ENCODE data around the gene SNX11. TPM values are rescaled to one million over a fixed set of nuclear protein-coding genes. Genes with fewer than 3 reads are reported as not detected.

Gene SNX11
- total and polyA plus RNA-seq, 9 of the 15 experiments (the other 6 are each of a cell fraction or from before 2014, with no cell fraction given) = 12.4 to 24.0 (median 16.8) TPM

DNA sequence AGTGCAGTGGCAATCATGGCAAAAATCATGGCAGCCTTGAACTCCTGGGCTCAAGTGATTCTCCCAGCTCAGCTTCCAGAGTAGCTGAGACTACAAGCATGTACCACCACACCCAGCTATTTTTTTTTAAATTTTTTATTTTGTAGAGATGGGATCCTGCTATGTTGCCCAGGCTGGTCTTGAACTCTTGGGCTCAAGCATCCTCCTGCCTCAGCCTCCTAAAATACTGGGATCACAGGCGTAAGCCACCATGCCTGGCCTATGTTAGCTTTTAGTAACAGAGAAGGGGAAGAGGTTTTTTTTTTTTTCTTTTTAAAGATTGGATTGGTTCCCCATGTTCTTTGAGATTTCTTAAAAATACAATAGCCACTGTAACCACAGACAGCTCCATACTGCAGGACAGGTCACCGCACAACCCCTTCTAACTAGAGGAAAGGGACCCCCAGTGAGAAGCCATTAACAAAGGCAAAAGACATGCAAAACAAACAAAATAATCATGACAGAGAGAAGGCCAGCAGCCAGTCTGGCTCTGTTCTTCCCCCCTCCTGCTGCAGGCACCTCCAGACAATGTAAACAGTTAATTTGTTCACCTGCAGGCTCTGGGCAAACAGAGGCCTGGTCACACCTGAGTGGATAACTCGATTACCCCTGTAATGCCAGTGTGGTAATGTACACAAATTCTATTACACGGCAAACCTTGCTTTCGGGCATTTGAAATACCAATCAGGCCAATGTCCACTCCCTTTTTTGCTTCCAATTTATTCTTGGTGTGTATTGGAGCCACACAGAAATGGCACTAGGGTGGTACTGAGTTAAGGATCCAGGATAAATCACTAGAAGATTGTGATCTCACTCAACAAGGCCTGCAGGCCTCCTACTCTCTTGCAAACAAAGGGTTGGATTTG is 52.9 kb downstream of the SNX11 start (continued):
- TF ChIP-seq, protein P1, sequence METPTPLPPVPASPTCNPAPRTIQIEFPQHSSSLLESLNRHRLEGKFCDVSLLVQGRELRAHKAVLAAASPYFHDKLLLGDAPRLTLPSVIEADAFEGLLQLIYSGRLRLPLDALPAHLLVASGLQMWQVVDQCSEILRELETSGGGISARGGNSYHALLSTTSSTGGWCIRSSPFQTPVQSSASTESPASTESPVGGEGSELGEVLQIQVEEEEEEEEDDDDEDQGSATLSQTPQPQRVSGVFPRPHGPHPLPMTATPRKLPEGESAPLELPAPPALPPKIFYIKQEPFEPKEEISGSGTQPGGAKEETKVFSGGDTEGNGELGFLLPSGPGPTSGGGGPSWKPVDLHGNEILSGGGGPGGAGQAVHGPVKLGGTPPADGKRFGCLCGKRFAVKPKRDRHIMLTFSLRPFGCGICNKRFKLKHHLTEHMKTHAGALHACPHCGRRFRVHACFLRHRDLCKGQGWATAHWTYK (CRISPR knock-in tag; IDR thresholded peaks at IDR 0.05) = no peak
- no peak for TF ChIP-seq ZNF175 (CRISPR knock-in tag; IDR thresholded peaks at IDR 0.05; ENCODE audit: low read depth)

DNA sequence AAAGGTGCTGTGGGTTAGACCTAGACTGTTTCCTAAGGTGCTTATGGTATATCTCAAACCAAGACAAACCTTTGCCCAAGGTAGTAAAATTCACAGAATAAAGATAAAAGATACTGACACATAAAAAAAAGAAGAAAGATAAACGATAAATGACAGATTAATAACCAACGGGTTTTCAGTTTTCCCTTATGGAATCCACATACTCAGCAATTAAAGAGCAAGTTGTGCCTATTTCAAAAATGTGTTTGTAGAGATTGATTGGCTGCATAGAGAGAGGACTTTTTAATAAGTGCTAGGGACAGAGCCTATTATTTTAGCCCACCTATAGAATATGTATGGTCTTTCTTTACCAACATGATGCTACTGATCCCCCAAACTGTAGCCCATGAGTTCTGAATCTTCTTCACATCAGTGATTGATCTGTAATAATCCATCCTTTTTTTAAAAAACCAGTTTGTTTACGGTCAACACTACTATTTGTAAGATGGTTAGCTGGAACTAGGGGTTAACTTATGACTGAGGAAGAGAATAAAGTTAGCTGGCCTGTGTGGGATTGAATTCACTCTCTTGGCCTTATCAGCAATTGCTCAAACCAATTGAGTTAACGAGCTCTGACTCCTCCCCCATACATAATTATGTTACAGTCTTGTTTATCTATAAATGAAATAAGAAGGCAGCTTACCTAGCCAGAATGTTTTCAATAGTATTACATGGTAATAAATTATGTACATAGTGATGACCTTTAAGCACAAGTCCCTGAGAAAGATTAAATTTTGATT is 53.8 kb downstream of the SNX11 start:
- no peaks in the 10 kb centered on the region for H3K9me1 ChIP-seq (ENCODE audit: control insufficient read depth, insufficient read depth, low read length)
- H3K9ac ChIP-seq (ENCODE audit: insufficient read depth in 1 of 2, low read depth in 2 of 2, low read length in 2 of 2) = no peak overlapping the region
- ATAC-seq = no peak
- H4K20me1 ChIP-seq (replicated peaks; ENCODE audit: control insufficient read depth, insufficient read depth, low read length) = no peaks in the 10 kb centered on the region
- WGBS (ENCODE audit: insufficient coverage, low coverage, missing lambda C conversion rate) = 24% methylated on average over 4 of the region's 4 CpGs
- POLR2A ChIA-PET = interaction anchor here (1.2 kb wide), 1 partner anchor 431 kb away, joined by 5 read pairs; no protein-coding TSS in a partner anchor
- intact Hi-C loops (cut with micrococcal nuclease) (no loop called here), in situ Hi-C loops (cut with MboI) (no loop called here)
- no peaks in the 10 kb centered on the region; a peak in 1 of 5 replicates for H3K27me3 ChIP-seq (ENCODE audit: control insufficient read depth in 2 of 2, insufficient read depth in 2 of 2, low read length in 2 of 2)
- peaks cover 0 to 4% of the 10 kb centered on the region in 2 experiments; a peak in 2 of 5 replicates for H3K4me1 ChIP-seq (replicated peaks in 1 of 2; ENCODE audit: control insufficient read depth in 2 of 2, insufficient read depth in 2 of 2, low read length in 2 of 2)
- no peaks in the 10 kb centered on the region for H3K79me2 ChIP-seq (ENCODE audit: control insufficient read depth, insufficient read depth, low read length)
- H3K27ac ChIP-seq (ENCODE audit: extremely low read depth, low read depth, low read length) = no peak overlapping the region
- CTCF ChIA-PET (ENCODE audit: low intra/inter-chr PET ratio) = no interaction called here
- no peak overlapping the region for H3K4me2 ChIP-seq (ENCODE audit: insufficient read depth, low read length)
- H2AFZ ChIP-seq (ENCODE audit: low read depth, low read length) = no peak overlapping the region
- no peaks in the 10 kb centered on the region for H3K36me3 ChIP-seq (ENCODE audit: control insufficient read depth, insufficient read depth, low read length)
- BruUV-seq (replicated peaks) = no TSS peak
- no peak for DNase-seq (ENCODE audit: extremely low read depth in 1 of 4, low spot score in 3 of 4)
- TF ChIP-seq ZNF316 (IDR thresholded peaks at IDR 0.05) (peak; percentile 77), TOE1 (IDR thresholded peaks at IDR 0.05; ENCODE audit: borderline replicate concordance) (no peak), TOE1 (CRISPR knock-in tag; IDR thresholded peaks at IDR 0.05; ENCODE audit: borderline replicate concordance, low read depth) (no peak), MAFG (tag; conservative IDR thresholded peaks at IDR 0.05) (peak; percentile 48; the same call in 1 of the 2 replicates), ZNF655 (CRISPR knock-in tag; IDR thresholded peaks at IDR 0.05) (no peak), C11orf30 (IDR thresholded peaks at IDR 0.05; ENCODE audit: low read depth) (peak; percentile 55), GTF2B (IDR thresholded peaks at IDR 0.05; ENCODE audit: extremely low read depth, insufficient read length) (no peak)
- TF ChIP-seq, protein P2, sequence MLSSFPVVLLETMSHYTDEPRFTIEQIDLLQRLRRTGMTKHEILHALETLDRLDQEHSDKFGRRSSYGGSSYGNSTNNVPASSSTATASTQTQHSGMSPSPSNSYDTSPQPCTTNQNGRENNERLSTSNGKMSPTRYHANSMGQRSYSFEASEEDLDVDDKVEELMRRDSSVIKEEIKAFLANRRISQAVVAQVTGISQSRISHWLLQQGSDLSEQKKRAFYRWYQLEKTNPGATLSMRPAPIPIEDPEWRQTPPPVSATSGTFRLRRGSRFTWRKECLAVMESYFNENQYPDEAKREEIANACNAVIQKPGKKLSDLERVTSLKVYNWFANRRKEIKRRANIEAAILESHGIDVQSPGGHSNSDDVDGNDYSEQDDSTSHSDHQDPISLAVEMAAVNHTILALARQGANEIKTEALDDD (IDR thresholded peaks at IDR 0.05) = peak; percentile 62; the same call in 1 of the 2 replicates
- H3K9me3 ChIP-seq (replicated peaks; ENCODE audit: control insufficient read depth, insufficient read depth, low read depth, low read length) = no peaks in the 10 kb centered on the region
- no peak overlapping the region for H3K4me3 ChIP-seq
- FAIRE-seq = no peak

Data from K562 (cell line).